ENCODE measurements around the gene USP25.

Gene USP25

GRCh38 chr21:15764878-15765277, 35.1 kb downstream of the USP25 start:
- no peak for DNase-seq (ENCODE audit: low read depth, low spot score)

- no peak for DNase-seq (ENCODE audit: low read depth, low spot score)
Observed at GRCh38 chr21:15766952-15767603, 37.3 kb downstream of the USP25 start.

GRCh38 chr21:15768045-15768601, 38.3 kb downstream of the USP25 start:
- no peak for DNase-seq (ENCODE audit: low read depth, low spot score)

DNA sequence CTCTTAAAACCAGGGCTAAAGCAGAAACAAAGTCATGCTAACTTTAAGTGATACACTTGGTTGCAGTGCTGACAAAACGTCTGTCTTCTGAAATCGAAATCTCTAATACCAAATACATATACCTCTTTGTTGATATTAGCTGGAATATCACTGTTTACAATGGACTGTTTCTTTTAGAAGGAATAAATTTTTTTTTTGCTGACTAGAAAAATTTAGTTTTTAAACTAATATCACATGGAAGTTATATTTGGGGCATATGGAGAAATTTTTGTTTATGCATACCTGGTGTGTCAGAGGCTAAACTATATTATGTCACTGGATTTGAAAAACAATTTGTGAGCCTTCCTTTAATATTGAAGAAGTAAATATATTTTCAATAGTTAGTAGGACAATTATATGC, 39.1 kb downstream of the USP25 start:
- no peak for DNase-seq (ENCODE audit: low read depth, low spot score)

DNA sequence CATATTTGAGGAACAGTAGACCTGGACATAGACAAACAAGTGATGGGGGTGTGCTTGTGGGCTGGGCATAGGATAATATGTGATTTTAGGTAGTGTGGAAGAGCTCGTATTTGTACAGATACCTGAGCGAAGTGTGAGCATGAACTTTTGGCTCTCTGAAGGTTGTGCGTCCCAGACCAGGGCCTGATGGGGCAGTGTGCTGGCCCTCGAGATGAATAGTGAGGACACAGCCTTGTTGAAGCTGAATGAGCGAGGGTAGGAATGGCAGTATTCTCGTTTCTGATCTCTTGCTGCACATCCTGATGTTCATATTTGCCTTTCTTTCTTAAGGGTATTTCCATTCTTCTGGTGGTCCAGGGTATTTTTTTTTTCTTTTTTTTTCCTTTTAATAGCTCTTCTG, 41.5 kb downstream of the USP25 start:
- no peak for DNase-seq (ENCODE audit: low read depth, low spot score)

DNA sequence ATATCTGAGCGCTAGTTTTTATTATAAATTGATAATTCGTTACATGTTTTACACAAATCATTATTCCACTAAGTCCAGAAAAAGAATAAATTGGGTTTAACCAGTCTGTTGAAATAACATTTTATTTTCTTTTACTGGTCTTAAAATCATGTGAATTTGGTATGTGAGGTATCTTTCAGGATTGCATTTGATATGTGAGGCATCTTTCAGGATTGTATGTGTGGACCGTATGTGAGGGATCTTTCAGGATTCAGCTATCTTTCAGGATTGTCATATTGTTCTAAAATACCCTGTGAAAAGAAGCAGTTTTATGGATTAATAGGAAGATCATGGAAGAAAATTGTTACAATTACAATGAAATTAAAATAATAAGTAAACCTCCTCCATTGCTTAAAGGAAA, 42.9 kb downstream of the USP25 start:
- no peak for DNase-seq (ENCODE audit: low read depth, low spot score)

DNA sequence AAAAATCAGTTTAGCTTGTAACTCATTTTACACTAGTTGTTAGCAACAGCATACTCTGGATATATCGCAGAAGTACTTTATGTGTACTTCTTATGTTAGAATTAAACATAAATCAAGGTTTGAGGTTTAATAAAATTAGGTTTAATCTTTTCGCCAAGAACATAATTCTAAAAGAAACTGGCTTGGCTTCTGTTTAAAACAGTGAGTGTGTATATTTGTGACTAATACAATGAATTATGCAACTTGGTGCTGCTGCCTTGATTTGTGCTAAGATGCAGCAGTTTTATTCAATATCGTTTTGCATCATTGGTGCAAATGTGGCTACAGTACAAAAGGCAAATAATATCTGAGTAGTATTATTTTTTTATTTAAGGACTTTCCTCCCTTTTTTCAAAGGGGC, 44.8 kb downstream of the USP25 start:
- no peak for DNase-seq (ENCODE audit: low read depth, low spot score)

- DNase-seq (ENCODE audit: low read depth, low spot score) = no peak
Observed at GRCh38 chr21:15775291-15775690, 45.5 kb downstream of the USP25 start.

DNA sequence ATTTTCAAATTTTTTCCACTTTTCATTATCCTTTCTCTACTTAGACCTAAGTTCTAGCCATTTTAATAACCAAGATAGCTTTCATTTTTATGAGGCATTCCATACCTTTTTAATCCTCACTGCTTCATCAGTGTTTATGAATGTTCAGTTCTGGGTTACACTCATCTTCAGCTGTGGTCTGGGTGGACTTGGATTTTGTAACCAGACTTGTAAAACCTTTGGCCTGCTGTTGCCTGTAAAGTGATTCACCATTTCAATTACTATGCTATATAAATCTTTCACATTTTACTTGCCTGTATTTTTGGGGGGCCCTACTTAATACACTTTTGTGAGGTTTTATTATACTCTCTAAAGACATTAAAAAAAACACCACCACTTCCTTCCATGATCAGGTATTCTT, 46.2 kb downstream of the USP25 start:
- no peak for DNase-seq (ENCODE audit: low read depth, low spot score)

DNA sequence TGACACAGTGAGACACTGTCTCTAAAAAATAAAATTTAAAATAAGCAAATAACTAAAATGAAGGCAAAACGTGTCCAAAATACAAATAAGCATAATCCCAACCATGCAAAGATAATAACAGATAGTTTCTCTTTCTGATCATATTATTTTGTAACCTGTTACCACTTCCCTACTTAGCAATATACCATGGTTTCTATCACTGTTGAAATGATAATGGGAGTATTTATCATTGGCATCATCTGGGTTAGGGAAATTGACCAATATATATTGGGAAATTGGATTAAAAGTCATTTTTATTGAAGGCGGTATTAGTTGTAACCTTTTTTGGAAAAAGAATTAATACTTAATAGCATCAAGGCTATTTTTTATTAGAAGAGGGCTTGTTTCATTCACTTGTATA, 47.0 kb downstream of the USP25 start:
- no peak for DNase-seq (ENCODE audit: low read depth, low spot score)

DNA sequence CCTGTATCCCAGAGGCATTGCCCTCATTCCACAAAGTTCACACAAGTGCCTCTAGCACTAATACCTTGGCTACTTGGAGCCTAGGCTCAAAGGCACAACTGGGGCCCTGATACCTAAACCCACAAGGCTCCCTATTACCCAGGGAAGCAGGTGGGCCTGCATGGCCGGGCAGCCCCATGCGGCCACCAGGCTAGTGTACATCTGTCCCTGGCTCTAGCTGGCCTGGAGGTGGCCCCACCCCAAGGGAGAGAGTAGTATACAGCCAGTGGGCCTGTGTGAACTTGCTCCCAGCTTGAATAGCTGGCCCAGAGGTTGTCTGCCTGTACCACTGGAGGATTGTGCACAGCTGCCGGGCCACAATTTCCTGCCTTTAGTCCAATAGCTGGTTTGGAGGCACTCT, 52.2 kb downstream of the USP25 start:
- DNase-seq (ENCODE audit: low read depth, low spot score) = no peak

- no peak for DNase-seq (ENCODE audit: low read depth, low spot score)
Observed at GRCh38 chr21:15788847-15789523, 59.2 kb downstream of the USP25 start.

- no peak for DNase-seq (ENCODE audit: low read depth, low spot score)
Observed at GRCh38 chr21:15793109-15793508, 63.3 kb downstream of the USP25 start.

GRCh38 chr21:15793550-15794235, 63.9 kb downstream of the USP25 start:
- DNase-seq (ENCODE audit: low read depth, low spot score) = no peak

- DNase-seq (ENCODE audit: low read depth, low spot score) = no peak
Observed at GRCh38 chr21:15794277-15794912, 64.6 kb downstream of the USP25 start.

- DNase-seq (ENCODE audit: low read depth, low spot score) = no peak
Observed at GRCh38 chr21:15795533-15795932, 65.8 kb downstream of the USP25 start.

DNA sequence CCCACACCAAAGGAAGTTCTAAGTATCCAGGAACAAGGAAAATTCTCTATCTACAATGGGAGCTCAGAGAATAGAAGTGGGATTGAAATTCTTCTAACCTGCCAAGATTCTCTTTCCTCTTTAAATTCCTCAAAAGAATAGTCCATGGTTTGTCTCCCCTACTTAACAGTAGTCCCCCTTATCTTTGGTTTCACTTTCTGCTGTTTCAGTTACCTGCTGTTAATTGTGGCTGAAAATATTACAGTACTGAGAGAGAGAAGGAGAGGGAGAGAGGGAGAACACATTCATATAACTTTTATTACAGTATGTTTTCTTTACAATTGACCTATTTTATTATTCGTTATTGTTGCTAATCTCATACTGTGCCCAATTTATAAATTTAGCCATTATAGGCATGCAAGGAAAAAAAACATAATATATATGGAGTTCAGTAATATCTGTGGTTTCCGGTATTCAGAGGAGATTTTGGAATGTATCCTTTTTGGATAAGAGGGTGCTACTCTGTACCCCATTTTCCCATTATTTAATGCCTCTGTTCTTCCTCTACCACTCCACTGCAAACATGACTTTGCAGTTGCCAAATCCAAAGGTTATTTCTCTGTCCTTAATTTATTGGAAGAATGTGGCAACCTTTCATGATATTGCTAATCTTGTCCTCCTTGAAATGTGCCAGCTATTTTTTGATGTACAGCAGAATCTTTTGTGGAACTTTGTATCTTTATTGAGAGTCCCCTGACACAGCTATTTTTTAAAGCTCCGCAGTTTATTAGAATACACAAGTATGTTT, 68.0 kb downstream of the USP25 start:
- DNase-seq (ENCODE audit: low read depth, low spot score) = no peak

DNA sequence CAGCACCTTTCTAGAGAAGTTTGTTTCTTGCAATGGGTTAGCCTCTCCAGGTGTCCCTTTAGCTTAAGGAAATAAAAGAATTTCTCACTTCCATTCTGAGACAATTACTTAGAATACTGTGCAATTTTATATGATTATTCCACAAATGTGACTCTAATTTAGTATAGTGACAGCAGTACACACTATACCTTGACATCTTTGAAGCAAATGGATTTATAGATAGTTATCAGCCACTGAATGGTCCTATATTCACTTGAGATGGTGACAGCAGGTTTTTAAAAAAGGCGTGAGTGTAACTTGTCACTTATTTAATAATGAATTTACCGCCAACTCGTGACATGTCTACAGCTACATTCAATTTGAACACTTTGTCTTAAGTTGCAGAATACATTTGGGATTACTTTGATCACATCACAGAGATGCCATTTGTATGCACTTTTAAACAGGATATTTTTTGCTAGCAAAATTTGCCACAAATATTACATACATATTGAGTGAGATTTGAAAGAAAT, 71.6 kb downstream of the USP25 start:
- DNase-seq (ENCODE audit: low read depth, low spot score) = no peak

GRCh38 chr21:15804247-15805005, 74.6 kb downstream of the USP25 start:
- no peak for DNase-seq (ENCODE audit: low read depth, low spot score)

DNA sequence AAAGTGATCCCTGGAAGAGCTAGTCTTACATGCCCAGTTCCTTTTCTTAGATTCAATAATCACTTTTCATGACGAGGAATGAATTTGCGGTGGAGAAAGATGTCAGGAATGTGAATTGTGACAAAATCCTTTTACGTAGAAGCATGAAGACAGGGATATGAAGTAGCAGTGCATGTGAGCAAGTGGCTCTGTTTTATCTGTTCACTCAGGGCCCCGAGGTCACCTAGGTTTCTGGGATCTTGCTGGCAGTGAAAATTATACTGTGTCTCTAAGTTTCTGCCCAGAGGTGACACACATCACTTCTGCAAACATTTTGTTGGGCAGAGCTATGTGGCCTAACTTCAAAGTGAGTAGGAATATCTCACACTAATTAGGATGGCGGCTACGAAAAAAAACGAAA, 79.3 kb downstream of the USP25 start:
- DNase-seq (ENCODE audit: low read depth, low spot score) = no peak
